Uterus (tissue), 4 donors: ENCODE data around the gene NPRL2. TPM values are rescaled to one million over a fixed set of nuclear protein-coding genes. Genes with fewer than 3 reads are reported as not detected.
"Not testable (repeated sequence)": the region's sequence is repeated elsewhere in the genome, so short reads cannot be mapped to it uniquely, and the experiment has no call there.

Experiments used
- DNase-seq, 2 donors: peaks; one replicate each; pipeline ENCODE4 v3.0.0-alpha.2; 2019 to 2020
- H3K27ac ChIP-seq, 2 donors: fragments of 200-600 bp; sonication (generic); 1 replicate in 1 of 2; 2 replicates in 1 of 2; pipeline ENCODE4 v1.5.1; 2016 to 2018
- H3K27me3 ChIP-seq, 2 donors: fragments of 200-600 bp; sonication (generic); one replicate each; pipeline ENCODE4 v1.5.1; 2018 to 2019; ENCODE audit warnings: control low read depth in 1 of 2
- H3K36me3 ChIP-seq, 2 donors: fragments of 200-600 bp; sonication (generic); one replicate each; pipeline ENCODE4 v1.5.1; 2019; ENCODE audit warnings: control low read depth in 1 of 2
- H3K4me1 ChIP-seq, 2 donors: fragments of 200-600 bp; sonication (generic); one replicate each; pipeline ENCODE4 v1.5.1; 2018 to 2019; ENCODE audit warnings: control low read depth in 1 of 2
- H3K4me3 ChIP-seq, 2 donors: fragments of 200-600 bp; sonication (generic); 1 replicate in 1 of 2; 2 replicates in 1 of 2; pipeline ENCODE4 v1.5.1; 2018 to 2019; ENCODE audit warnings: mild to moderate bottlenecking in 1 of 2
- H3K9me3 ChIP-seq, 2 donors: fragments of 200-600 bp; sonication (generic); one replicate each; pipeline ENCODE4 v1.5.1; 2019; ENCODE audit warnings: control low read depth in 1 of 2
- POLR2A ChIP-seq, 2 donors: fragments of 450-650 bp; IDR thresholded peaks; one replicate each; pipeline ENCODE4 v1.6.1; 2016; ENCODE audit warnings: antibody characterized with exemption in 2 of 2, mild to moderate bottlenecking in 1 of 2, moderate library complexity in 1 of 2
- intact Hi-C: fragments of 100-400 bp; cut with DNase I; formaldehyde crosslinking; loops from one replicate; pipeline ENCODE4 v1.15.1; 2023; ENCODE audit warnings: low total_unique reads
- total RNA-seq, 4 donors: library from RNA; depleted of rRNA in 3 of 4; stranded (reverse); fragments of >200 nt in 3 of 4; gene quantifications; one replicate each; pipeline versions ENCODE4 v1.1.0 to v1.2.4, GENCODE V29; 2014 to 2023
- TF ChIP-seq, protein P1 (sequence below), 4 experiments: fragments of 200-600 bp in 2 of 4; fragments of 450-650 bp in 2 of 4; sonication (generic) in 2 of 4; IDR thresholded peaks; one replicate each; pipeline ENCODE4 v1.5.1; 2016 to 2019; ENCODE audit warnings: antibody characterized with exemption in 4 of 4, mild to moderate bottlenecking in 2 of 4, moderate library complexity in 1 of 4
- donor health status: DM: yes; HTN: yes; CAD: no.

The NPRL2 gene
- total RNA-seq, 4 donors from 2014 or later, result 11.8 to 26.2 (median 16.0) TPM

- no peak for DNase-seq
- intact Hi-C loops, result no loop called here
- H3K4me3 ChIP-seq, result no peak overlapping the region
- no peaks in the 10 kb centered on the region for H3K27me3 ChIP-seq
- TF ChIP-seq, protein P1, sequence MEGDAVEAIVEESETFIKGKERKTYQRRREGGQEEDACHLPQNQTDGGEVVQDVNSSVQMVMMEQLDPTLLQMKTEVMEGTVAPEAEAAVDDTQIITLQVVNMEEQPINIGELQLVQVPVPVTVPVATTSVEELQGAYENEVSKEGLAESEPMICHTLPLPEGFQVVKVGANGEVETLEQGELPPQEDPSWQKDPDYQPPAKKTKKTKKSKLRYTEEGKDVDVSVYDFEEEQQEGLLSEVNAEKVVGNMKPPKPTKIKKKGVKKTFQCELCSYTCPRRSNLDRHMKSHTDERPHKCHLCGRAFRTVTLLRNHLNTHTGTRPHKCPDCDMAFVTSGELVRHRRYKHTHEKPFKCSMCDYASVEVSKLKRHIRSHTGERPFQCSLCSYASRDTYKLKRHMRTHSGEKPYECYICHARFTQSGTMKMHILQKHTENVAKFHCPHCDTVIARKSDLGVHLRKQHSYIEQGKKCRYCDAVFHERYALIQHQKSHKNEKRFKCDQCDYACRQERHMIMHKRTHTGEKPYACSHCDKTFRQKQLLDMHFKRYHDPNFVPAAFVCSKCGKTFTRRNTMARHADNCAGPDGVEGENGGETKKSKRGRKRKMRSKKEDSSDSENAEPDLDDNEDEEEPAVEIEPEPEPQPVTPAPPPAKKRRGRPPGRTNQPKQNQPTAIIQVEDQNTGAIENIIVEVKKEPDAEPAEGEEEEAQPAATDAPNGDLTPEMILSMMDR (IDR thresholded peaks at IDR 0.05), result no peak
- TF ChIP-seq POLR2A (IDR thresholded peaks at IDR 0.05), result no peak
- no peak overlapping the region for H3K27ac ChIP-seq
- H3K9me3 ChIP-seq, result no peaks in the 10 kb centered on the region
- H3K4me1 ChIP-seq, result peaks cover 0 to 23% of the 10 kb centered on the region in 2 donors
- no peaks in the 10 kb centered on the region for H3K36me3 ChIP-seq
Measured at GRCh38 chr3:50314816-50315215, 35.8 kb downstream of the NPRL2 start.

DNA sequence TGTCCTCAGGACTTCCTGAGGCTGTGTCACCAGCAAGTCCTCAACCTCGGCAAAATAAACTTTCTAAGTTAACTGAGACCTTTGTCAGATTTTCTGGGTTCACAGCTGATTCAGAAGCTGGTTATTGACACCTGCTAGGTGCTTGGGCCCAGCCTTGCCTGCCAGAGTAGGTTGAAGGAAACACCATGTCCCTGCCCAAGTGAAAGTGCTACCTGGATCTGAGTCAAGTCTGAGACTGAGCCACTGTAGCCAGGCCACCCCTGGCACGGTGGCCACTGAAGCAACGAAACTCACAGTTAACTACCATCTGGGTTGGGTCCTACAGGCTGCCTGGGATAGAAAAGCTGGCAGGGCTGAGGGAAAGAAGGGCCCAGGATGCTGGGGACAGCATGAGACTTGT lies 36.2 kb downstream of the NPRL2 start:
- TF ChIP-seq POLR2A (IDR thresholded peaks at IDR 0.05), result no peak
- TF ChIP-seq, protein P1 (IDR thresholded peaks at IDR 0.05), result no peak
- Histone ChIP-seq H3K27ac (no peak overlapping the region), H3K36me3 (no peaks in the 10 kb centered on the region), H3K9me3 (no peaks in the 10 kb centered on the region), H3K27me3 (no peaks in the 10 kb centered on the region), H3K4me1 (peaks cover 0 to 19% of the 10 kb centered on the region in 2 donors), H3K4me3 (no peak overlapping the region)
- intact Hi-C loops, result no loop called here
- no peak for DNase-seq

DNA sequence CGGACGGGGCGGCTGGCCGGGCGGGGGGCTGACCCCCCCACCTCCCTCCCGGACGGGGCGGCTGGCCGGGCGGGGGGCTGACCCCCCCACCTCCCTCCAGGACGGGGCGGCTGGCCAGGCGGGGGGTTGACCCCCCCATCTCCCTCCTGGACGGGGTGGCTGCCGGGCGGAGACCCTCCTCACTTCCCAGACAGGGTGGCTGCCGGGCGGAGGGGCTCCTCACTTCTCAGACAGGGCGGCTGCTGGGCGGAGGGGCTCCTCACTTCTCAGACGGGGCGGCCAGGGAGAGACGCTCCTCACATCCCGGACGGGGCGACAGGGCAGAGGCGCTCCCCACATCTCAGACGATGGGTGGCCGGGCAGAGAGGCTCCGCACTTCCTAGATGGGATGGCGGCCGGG lies 38.5 kb downstream of the NPRL2 start:
- H3K4me3 ChIP-seq, H3K9me3 ChIP-seq, H3K27ac ChIP-seq, DNase-seq, H3K27me3 ChIP-seq, H3K36me3 ChIP-seq, intact Hi-C loops, H3K4me1 ChIP-seq: not testable (repeated sequence)

GRCh38 chr3:50304601-50305000 lies 46.0 kb downstream of the NPRL2 start:
- Histone ChIP-seq H3K9me3 (no peaks in the 10 kb centered on the region), H3K36me3 (no peaks in the 10 kb centered on the region), H3K4me3 (no peak overlapping the region), H3K27me3 (no peaks in the 10 kb centered on the region), H3K4me1 (no peaks in the 10 kb centered on the region), H3K27ac (no peak overlapping the region)
- TF ChIP-seq, protein P1 (IDR thresholded peaks at IDR 0.05), result no peak
- TF ChIP-seq POLR2A (IDR thresholded peaks at IDR 0.05), result no peak
- intact Hi-C loops, result no loop called here
- no peak for DNase-seq

- peak; percentile 67 to 79 for DNase-seq
- peak within 1 kb of the TSS in 1 of 2 donors; percentile 7 for H3K4me3 ChIP-seq
- intact Hi-C loops, result no loop called here
Measured at GRCh38 chr3:50303013-50303815, 47.4 kb downstream of the NPRL2 start, which contains the start of gene HYAL1. Gene HYAL1 (minus strand): TSS chr3:50303574. CDS start chr3:50302956, 618 bp downstream.

More at GRCh38 chr3:50303013-50303815, 47.4 kb downstream of the NPRL2 start, which contains the start of gene HYAL1:
- TF ChIP-seq, protein P1 (IDR thresholded peaks at IDR 0.05), result peak in 2 of 4 experiments; percentile 13 to 16
- no peak for TF ChIP-seq POLR2A (IDR thresholded peaks at IDR 0.05)
- H3K36me3 ChIP-seq, result no peaks in the 10 kb centered on the region
- peak within 1 kb of the TSS; percentile 69 to 79 for H3K27ac ChIP-seq
- H3K4me1 ChIP-seq, result peaks cover 0 to 6% of the 10 kb centered on the region in 2 donors
- H3K9me3 ChIP-seq, result no peaks in the 10 kb centered on the region
- H3K27me3 ChIP-seq, result no peaks in the 10 kb centered on the region
